HG02798 (cell line): ENCODE data around the gene CEP85.
"Not testable (repeated sequence)": the region's sequence is repeated elsewhere in the genome, so short reads cannot be mapped to it uniquely, and the experiment has no call there.

Experiments
- ATAC-seq: cut with Tn5 transposase; IDR thresholded peaks from one replicate; pipeline ENCODE4 v1.9.1; 2021; ENCODE audit warnings: mild to moderate bottlenecking; ENCODE audit not compliant: unreplicated experiment, poor library complexity

Gene CEP85

GRCh38 chr1:26220199-26220912 is 13.6 kb upstream of the CEP85 start:
- no peak for ATAC-seq

GRCh38 chr1:26221094-26221493 is 12.9 kb upstream of the CEP85 start:
- ATAC-seq, result no peak

GRCh38 chr1:26224606-26225005 is 9.4 kb upstream of the CEP85 start:
- no peak for ATAC-seq

- ATAC-seq, result no peak
These were observed 8.8 kb upstream of the CEP85 start for GRCh38 chr1:26225033-26225831.

- ATAC-seq, result not testable (repeated sequence)
These were observed 3.3 kb upstream of the CEP85 start for GRCh38 chr1:26230682-26231081.

GRCh38 chr1:26234644-26235370 is 807 bp downstream of the CEP85 start:
- no peak for ATAC-seq

GRCh38 chr1:26237230-26237966 is 3.4 kb downstream of the CEP85 start:
- no peak for ATAC-seq

GRCh38 chr1:26239936-26240335 is 5.9 kb downstream of the CEP85 start:
- ATAC-seq, result no peak

- ATAC-seq, result no peak
These were observed 18.7 kb downstream of the CEP85 start for GRCh38 chr1:26252718-26253117.

- no peak for ATAC-seq
These were observed 20.4 kb downstream of the CEP85 start for GRCh38 chr1:26254404-26254803.

GRCh38 chr1:26257222-26257621 is 23.2 kb downstream of the CEP85 start:
- ATAC-seq, result no peak

GRCh38 chr1:26259005-26259404 is 25.0 kb downstream of the CEP85 start:
- no peak for ATAC-seq

- ATAC-seq, result no peak
These were observed 25.6 kb downstream of the CEP85 start for GRCh38 chr1:26259578-26259977.

- ATAC-seq, result no peak
These were observed 29.2 kb downstream of the CEP85 start for GRCh38 chr1:26263212-26263611.

GRCh38 chr1:26265405-26265804 is 31.4 kb downstream of the CEP85 start:
- no peak for ATAC-seq

- no peak for ATAC-seq
These were observed 34.5 kb downstream of the CEP85 start for GRCh38 chr1:26268290-26269197.

GRCh38 chr1:26269198-26269550 is 35.2 kb downstream of the CEP85 start:
- ATAC-seq, result no peak

GRCh38 chr1:26274801-26275425 is 40.9 kb downstream of the CEP85 start:
- ATAC-seq, result no peak
